ENCODE measurements around the gene EGFL7.

EGFL7 gene

DNA sequence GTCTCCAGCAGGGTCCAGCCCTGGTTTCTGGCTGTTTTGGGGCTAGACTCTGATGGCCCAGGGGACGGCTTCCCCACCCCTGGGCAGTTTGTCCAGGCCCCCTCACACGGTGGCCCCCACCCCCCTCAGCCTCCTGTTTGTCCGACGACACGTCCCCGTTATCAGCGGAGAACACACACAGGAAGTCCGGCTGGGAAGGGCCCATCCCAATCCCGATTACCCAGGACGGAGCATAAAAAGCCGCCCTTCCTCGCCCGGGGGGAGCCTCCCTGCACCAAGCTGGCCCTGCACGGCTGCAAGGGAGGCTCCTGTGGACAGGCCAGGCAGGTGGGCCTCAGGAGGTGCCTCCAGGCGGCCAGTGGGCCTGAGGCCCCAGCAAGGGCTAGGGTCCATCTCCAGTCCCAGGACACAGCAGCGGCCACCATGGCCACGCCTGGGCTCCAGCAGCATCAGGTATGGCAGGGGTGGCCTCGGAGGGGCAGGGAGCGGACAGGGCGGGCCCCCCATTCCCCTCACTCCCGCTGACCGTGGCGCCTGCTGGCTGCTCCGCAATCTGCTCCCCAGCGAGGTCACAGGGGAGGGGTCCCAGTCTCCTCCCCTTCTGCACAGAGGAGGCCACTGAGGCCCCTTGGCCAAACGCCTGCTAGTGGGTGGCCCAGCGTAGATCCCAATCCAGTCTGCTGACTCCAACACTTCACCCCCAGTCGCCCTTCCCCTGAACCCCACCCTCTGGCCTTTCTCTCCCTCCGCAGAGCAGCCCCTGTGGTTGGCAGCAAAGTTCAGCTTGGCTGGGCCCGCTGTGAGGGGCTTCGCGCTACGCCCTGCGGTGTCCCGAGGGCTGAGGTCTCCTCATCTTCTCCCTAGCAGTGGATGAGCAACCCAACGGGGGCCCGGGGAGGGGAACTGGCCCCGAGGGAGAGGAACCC, at the start of gene EGFL7:
EGFL7 (plus strand) TSS at position 261 of the 926 bp plus-strand sequence. CDS start 5,367 bp downstream, outside the sequence.
- DNase-seq = no peak

- no peak for DNase-seq
Observed at GRCh38 chr9:136613824-136614371, 48.8 kb upstream of the EGFL7 start.

DNA sequence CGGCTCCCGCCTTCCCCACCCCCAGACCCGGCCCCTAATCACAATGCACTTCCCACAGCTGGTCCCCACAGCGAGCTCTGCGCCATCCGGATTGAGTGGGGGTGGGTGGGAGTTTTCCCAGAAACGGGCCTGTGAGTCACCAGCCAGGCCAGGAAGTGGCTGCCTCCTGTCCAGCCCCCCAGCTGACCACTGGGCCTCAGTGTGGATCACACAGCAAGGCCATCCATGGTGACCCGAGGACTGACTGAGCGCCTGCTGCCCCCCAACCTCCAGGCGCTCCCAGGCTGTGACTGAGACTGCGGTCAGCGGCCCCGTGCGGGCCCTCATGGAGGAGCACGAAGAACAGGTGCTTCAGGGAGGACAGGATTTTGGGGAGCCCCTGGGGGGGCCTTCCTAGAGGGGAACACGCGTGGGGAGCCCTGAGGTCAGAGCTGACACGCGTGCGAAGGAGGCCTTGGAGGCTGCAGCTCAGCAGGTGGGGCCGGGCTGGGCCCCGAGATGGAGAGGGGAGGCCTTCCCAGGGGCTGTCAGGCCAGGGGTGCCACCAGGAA, 48.3 kb upstream of the EGFL7 start:
- DNase-seq = no peak

- DNase-seq = no peak
Observed at GRCh38 chr9:136614967-136615623, 47.6 kb upstream of the EGFL7 start.

- DNase-seq = no peak
Observed at GRCh38 chr9:136615631-136616306, 46.9 kb upstream of the EGFL7 start.

GRCh38 chr9:136616307-136616635, 46.4 kb upstream of the EGFL7 start:
- no peak for DNase-seq

- DNase-seq = no peak
Observed at GRCh38 chr9:136616948-136617695, 45.6 kb upstream of the EGFL7 start.

GRCh38 chr9:136617746-136618579, 44.8 kb upstream of the EGFL7 start:
- DNase-seq = no peak

GRCh38 chr9:136618580-136619547, 43.9 kb upstream of the EGFL7 start:
- no peak for DNase-seq

DNA sequence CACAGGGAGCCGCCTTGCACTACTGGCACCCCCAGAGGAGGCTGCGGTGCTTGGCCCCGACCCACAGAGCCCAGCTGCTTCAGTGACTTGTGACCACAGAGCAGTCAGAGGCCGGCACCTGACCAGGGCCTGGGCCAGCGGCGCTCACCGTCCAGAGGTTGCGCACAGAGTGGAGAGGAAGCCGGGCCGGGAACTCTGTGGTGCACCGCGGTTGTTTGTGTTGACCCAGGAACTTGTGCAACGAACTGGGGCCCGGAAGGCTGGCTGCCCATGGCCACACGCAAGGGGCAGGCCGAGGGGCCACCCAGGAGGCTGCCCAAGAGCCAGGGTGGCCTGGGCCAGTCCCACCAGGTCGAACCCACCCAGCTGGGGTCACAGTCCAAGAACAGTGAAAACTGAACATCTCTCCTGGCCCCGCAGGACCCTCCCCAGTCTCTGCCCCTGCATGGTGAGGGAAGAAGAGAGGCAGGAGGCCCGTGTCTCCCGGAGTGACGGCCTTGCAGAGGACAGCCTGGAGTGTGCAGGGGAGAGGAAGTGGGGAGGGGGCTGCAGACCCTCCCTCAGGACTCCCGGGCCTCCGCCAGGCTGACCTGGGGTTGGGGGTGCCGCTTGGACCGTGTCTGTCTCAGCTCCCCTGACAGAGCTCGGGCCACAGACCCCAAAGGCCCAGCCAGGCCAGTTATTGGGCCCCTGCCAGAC, 42.8 kb upstream of the EGFL7 start:
- DNase-seq = no peak

- no peak for DNase-seq
Observed at GRCh38 chr9:136620441-136621018, 42.2 kb upstream of the EGFL7 start.

- no peak for DNase-seq
Observed at GRCh38 chr9:136621019-136621733, 41.5 kb upstream of the EGFL7 start.

DNA sequence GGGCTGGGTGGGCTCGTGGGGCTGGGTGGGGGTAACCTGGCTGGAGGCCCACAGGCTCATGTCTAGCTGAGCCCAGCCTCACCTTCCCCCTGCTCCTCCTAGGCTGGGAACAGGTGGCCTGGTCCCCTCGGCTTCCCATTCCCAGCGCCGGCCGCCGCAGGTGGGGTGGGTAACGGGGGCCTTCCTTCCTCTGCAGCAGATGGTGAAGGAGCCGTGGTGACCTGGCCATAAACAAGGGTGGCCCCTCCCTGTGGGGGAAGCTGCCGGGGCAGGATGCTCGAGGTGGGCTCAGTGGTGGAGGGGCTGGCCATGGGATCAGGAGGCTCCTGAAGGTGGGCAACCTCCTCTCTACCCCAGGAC, 41.0 kb upstream of the EGFL7 start:
- no peak for DNase-seq

GRCh38 chr9:136622538-136622948, 40.2 kb upstream of the EGFL7 start:
- no peak for DNase-seq

DNA sequence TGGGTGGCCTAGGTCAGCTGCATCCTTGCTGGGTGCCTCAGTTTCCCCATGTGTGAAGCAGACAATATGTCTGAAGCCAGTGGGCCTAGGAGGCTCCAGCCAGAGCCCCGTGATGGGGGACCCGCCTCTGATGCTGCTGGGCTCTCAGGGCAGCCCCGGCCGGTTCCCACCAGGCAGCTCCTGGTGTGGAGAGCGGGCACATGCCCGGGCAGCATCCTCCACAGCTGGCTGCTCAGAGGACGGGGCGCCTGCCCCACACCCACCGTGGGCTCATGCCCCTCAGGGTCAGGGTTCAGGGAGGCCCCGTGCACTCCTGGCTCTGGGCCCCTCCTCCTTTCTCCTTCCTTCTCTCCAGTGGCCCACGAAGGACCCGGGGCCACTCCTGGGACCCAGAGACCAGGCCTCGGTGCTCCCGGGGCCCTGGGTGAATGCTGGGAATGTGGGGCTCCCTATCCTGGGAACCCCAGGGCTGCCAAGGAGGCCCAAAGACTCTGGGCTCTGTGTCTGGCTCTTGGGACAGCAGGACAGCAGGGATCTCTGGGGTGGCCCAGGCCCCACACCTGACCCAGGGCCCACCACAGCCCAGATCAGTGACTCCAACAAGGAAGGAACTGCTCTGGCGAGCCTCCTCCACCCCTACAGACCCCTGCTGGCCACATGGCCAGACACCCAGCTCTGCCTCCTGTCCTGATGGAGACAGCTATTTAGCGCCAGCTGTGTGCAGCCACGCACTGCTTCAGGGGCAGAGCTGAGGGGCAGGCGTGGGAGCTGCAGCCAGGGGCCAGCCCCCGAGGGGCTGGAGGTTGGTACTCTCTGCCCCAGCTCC, 39.5 kb upstream of the EGFL7 start:
- DNase-seq = no peak

DNA sequence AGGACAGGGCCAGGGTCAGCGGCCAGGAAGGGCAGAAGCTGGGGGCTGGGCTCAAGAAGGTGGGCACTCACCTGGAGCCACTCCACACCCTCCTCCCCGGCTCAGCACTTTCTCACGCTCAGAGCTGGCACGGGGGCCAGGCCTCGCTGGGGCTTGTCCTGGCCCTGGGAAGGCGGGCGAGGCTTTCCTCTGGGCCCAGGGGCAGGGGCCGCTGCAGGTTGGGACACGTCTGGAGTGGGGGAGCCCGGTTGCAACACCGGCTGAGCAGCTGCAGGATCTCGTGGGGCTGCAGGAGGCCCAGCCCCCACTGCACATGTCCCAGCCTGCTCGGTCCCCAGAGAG, 38.9 kb upstream of the EGFL7 start:
- DNase-seq = no peak

- DNase-seq = no peak
Observed at GRCh38 chr9:136624184-136624951, 38.3 kb upstream of the EGFL7 start.

All from activated effector memory CD4-positive, alpha-beta T cell treated with Interleukin-2 at 50 U/mL for 16 hours (primary cell).